ENCODE data around the gene PROCR.
"Not testable (repeated sequence)": the region's sequence is repeated elsewhere in the genome, so short reads cannot be mapped to it uniquely, and the experiment has no call there.

Gene PROCR

GRCh38 chr20:35165221-35166185 lies 6.4 kb upstream of the PROCR start:
- DNase-seq, result no peak

- no peak for DNase-seq
Measured at GRCh38 chr20:35166242-35166830, 5.5 kb upstream of the PROCR start.

GRCh38 chr20:35167787-35168186 lies 4.1 kb upstream of the PROCR start:
- no peak for DNase-seq

DNA sequence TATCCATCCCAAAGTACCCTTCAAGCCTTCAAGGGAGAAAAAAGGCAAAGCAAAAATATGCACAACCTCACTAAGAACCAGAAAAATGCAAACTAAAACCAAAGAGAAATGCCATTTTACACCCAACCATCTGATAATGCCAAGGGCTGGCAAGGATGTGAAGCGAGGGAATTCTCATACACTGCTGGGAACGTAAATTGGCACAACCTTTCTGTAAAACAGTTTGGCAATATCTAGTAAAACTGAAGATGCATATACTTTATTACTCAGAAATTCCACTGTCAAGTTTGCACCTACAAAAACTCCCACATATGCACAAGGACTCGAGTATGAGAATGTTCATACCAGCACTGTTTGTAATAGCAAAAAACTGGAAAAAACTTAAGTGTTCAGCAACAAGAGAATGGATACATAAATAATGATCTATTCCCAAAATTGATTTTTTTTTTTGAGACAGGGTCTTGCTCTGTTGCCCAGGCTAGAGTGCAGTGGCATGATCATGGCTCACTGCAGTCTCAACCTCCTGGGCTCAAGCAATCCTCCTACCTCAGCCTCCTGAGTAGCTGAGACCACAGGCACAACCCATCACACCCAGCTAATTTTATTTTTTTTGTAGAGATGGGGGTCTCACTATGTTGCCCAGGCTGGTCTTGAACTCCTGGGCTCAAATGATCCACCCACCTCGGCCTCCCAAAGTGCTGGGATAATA lies 3.0 kb upstream of the PROCR start:
- DNase-seq, result not testable (repeated sequence)

DNA sequence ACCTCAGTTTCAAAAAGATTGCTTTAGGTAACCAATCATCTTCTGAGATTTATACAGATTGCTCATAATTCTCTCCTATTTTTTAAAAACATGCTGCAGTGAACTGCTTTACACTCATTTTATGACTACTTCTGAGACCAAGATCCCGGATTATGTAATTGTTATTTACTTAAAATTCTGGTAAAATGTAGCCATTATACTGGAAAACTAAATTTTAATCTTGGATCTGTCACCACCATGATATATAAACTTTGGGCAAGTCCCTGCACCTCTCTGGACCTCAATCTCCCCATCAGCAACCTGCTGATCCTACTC lies 477 bp upstream of the PROCR start:
- no peak for DNase-seq

GRCh38 chr20:35172434-35172806 lies 548 bp downstream of the PROCR start:
- DNase-seq, result no peak

- no peak for DNase-seq
Measured at GRCh38 chr20:35173576-35174192, 1.8 kb downstream of the PROCR start.

DNA sequence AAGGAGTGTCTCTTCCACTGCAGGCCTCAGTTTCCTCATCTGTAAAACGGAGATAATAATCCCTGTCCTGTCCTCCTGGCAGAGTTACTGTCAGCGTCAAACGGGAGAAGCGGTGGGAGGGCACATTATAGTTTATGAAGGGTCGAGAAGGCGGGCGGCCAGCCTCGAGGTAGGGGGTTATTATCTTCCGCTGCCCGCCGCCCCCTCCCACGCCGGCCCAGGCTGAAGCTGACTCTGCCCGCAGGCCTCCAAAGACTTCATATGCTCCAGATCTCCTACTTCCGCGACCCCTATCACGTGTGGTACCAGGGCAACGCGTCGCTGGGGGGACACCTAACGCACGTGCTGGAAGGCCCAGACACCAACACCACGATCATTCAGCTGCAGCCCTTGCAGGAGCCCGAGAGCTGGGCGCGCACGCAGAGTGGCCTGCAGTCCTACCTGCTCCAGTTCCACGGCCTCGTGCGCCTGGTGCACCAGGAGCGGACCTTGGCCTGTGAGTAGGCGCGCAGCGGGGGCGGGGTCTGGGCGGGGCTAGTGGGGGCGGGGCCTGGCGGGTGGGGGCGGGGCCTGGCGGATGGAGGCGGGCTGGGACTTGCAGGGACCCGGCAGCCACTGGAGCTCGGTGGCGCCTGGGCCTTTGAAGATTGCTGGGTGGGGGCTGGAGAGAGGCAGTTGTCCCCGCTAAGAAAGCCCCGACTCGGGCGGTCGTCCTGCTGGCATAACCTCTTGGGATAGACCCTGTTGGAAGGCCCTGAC lies 2.8 kb downstream of the PROCR start:
- no peak for DNase-seq

GRCh38 chr20:35176132-35176531 lies 4.3 kb downstream of the PROCR start:
- no peak for DNase-seq

- no peak for DNase-seq
Measured at GRCh38 chr20:35179292-35180212, 7.7 kb downstream of the PROCR start.

GRCh38 chr20:35180266-35180665 lies 8.4 kb downstream of the PROCR start:
- no peak for DNase-seq

DNA sequence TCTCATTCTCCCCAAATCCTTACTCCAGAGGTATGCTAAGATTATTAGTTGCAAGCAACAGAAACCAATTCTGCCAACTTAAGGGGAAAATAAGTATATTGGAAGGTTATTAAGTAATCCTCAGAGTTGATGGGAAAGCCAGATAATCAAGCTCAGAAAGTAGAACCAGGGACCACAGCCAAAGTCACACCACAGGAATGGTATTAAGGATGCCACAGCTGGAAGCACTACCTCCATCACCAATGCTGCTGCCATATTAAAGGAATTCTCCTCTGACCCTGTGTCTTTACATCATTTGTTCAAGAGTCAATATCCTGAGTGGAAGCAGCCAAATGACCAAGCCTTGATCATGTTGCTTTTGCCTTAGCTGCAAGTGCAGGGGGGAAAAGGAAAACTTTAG lies 9.9 kb downstream of the PROCR start:
- DNase-seq, result no peak

- DNase-seq, result not testable (repeated sequence)
Measured at GRCh38 chr20:35186691-35187289, 14.9 kb downstream of the PROCR start.

GRCh38 chr20:35187584-35188190 lies 15.8 kb downstream of the PROCR start:
- no peak for DNase-seq

GRCh38 chr20:35189223-35189622 lies 17.4 kb downstream of the PROCR start:
- DNase-seq, result not testable (repeated sequence)

GRCh38 chr20:35190556-35190955 lies 18.7 kb downstream of the PROCR start:
- DNase-seq, result no peak

DNA sequence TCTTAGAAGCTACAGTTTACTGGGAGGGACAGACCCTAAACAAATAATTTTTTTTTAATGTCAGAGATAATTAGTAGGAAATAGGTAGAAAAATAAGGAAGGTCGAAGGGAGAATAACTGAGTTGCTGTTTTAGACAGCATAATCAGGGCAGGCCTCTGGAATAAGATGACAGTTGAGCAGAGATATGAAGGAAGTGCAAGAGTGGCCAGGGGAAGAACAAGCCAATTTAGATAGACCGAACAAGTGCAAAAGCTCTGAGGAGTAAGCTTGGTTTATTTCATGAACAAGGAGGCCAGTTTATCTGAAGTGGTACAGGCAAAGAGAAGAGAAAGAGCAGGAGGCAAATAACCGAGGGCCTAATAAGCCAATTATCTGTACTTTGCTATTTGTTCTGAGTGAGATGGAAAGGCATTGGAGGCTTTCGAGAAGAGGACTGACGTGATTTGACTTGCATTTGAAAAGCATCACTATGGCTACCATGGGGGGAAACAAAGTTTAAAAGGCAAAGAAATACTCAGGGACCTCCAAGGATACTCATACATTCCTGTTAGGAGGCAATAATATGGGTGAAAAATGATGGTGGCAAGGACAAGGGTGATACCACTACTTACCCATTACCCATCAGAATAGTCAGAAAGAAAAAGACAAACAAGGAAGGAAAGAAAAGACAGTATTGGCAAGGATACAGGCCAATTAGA lies 19.7 kb downstream of the PROCR start:
- DNase-seq, result no peak

- DNase-seq, result no peak
Measured at GRCh38 chr20:35192118-35192872, 20.4 kb downstream of the PROCR start.
